Ectodermal cell (in vitro differentiated cells): Measurements from ENCODE around the gene SLIT1.

ENCODE experiments used
- H3K27ac ChIP-seq: 2 replicates; pipeline ENCODE4 v1.7.0; 2013; ENCODE audit warnings: mild to moderate bottlenecking, low read depth, low read length; ENCODE audit not compliant: insufficient read depth, poor library complexity, severe bottlenecking
- H3K27me3 ChIP-seq: 2 replicates; pipeline ENCODE4 v1.7.0; 2013; ENCODE audit warnings: mild to moderate bottlenecking, low read length; ENCODE audit not compliant: insufficient read depth, control insufficient read depth, poor library complexity, severe bottlenecking
- H3K36me3 ChIP-seq: one replicate; pipeline ENCODE4 v1.7.0; 2013; ENCODE audit warnings: low read length; ENCODE audit not compliant: control insufficient read depth, insufficient read depth
- H3K4me1 ChIP-seq: one replicate; pipeline ENCODE4 v1.7.0; 2013; ENCODE audit warnings: low read length; ENCODE audit not compliant: control insufficient read depth, insufficient read depth
- H3K4me3 ChIP-seq: 2 replicates; pipeline ENCODE4 v1.7.0; 2013; ENCODE audit warnings: low read depth, low read length, control low read depth; ENCODE audit not compliant: insufficient read depth
- H3K9me3 ChIP-seq: 2 replicates; pipeline ENCODE4 v1.7.0; 2013; ENCODE audit warnings: mild to moderate bottlenecking, low read length, moderate library complexity; ENCODE audit not compliant: control insufficient read depth
- WGBS, 2 experiments: methylation state at CpG; one replicate each; pipeline ENCODE4 v1.1.7; 2013; ENCODE audit warnings: missing lambda C conversion rate in 2 of 2; 5-methylcytosine and 5-hydroxymethylcytosine counted together

Gene SLIT1

DNA sequence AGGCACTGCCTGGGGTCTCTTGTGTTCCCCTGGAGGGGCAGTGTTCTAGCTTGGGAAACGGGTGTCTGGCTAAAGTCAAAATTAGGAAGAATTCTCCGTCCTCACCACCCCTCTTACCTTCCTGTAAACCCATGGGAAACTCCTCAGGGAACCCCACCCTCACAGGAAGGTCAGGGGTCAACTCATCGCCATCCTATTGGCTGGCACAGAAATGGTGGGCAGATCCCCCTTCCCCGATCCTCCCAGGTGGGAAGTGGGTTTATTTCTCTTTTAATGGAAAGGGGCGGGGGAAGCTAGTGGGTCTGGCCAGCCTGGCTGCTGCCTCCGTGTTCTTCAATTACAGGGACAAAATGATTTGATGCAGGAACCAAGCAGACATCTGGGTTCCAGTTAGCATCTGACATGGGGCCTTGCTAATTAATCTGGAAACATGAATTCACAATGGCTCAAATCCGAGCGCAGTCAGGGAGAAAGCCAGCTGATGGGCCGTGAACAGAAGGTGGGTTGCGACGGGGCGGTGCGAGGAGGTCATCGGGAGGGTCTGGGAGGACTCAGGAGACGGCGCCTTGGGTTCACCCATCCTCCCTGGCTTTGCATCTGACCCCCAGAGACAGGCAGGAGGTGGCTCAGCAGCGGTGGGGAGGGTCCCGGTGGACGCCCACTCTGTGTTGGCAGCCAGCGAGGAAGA is 66.6 kb downstream of the SLIT1 start:
- H3K9me3 ChIP-seq = no peaks in the 10 kb centered on the region
- no peaks in the 10 kb centered on the region for H3K27me3 ChIP-seq
- no peak overlapping the region for H3K27ac ChIP-seq
- no peak overlapping the region for H3K4me3 ChIP-seq
- no peaks in the 10 kb centered on the region for H3K4me1 ChIP-seq
- no peaks in the 10 kb centered on the region for H3K36me3 ChIP-seq
- WGBS, 2 experiments = 88 to 92% methylated on average over 20 of the region's 20 CpGs

GRCh38 chr10:97117372-97117771 is 68.4 kb downstream of the SLIT1 start:
- no peaks in the 10 kb centered on the region for H3K4me1 ChIP-seq
- no peaks in the 10 kb centered on the region for H3K36me3 ChIP-seq
- no peak overlapping the region for H3K27ac ChIP-seq
- H3K27me3 ChIP-seq = no peaks in the 10 kb centered on the region
- WGBS, 2 experiments = 41 to 65% methylated on average over 2 to 3 of the region's 3 CpGs
- no peak overlapping the region for H3K4me3 ChIP-seq
- no peaks in the 10 kb centered on the region for H3K9me3 ChIP-seq

DNA sequence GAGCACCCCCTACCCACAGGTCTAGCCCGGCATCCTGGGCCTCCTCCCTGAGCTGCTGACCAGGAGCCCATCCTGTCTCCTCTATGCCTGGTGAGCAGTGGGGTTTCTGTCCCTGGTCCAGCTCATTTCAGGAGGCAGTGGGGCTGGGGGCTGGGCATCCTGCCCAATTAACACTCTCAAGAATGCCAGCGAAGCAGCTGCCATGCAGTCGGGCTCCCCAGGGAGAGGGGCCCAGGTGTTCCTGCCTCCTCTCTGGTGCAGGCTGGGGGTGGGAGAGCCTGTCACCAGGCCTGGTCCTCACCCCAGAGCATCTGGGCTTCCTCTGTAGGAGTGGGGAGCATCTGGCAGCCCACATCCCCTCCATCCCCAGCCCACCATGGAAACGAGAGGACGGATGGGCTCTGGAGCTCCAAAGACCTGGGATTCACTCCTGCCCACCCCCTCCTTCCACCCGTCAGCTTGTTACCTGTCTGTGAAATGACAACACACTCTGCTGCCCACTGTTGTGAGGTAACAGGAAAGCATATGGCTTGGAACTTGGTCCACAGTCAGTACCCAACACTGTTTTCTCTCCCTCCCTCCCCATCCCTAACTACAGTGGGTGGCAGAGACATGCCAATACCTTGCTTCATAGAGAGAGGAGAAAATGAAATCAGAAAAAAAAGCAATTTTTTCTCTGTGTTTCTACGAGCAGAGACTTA is 69.1 kb downstream of the SLIT1 start:
- Histone ChIP-seq H3K4me3 (no peak overlapping the region), H3K27ac (no peak overlapping the region), H3K9me3 (no peaks in the 10 kb centered on the region), H3K4me1 (no peaks in the 10 kb centered on the region), H3K36me3 (no peaks in the 10 kb centered on the region), H3K27me3 (no peaks in the 10 kb centered on the region)
- 90 to 91% methylated on average over 7 of the region's 7 CpGs for WGBS, 2 experiments

DNA sequence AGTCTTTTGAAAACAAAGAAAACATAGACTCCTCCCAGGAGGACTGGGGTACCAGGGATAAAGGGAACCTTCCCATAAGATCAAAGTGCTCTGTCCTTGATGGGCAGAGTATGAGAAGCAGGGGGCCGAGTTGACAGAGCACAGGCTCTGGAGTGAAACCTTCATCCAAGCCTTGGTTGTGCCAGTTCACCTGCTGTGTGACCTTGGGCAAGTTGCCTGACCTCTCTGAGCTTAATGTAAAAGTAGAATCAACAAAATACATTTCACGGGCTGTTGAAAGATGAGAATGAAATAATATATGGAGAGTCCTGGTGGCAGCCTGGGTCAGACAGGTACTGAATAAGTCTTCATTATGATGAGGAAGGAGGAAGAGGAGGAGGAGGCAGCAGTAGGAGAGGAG is 69.9 kb downstream of the SLIT1 start:
- Histone ChIP-seq H3K4me1 (no peaks in the 10 kb centered on the region), H3K27ac (no peak overlapping the region), H3K36me3 (no peaks in the 10 kb centered on the region), H3K4me3 (no peak overlapping the region), H3K9me3 (no peaks in the 10 kb centered on the region), H3K27me3 (no peaks in the 10 kb centered on the region)
- WGBS, 2 experiments = 85 to 87% methylated on average over 2 of the region's 2 CpGs

- Histone ChIP-seq H3K4me1 (peaks cover 7% of the 10 kb centered on the region), H3K27me3 (no peaks in the 10 kb centered on the region), H3K36me3 (no peaks in the 10 kb centered on the region), H3K9me3 (no peaks in the 10 kb centered on the region), H3K27ac (no peak overlapping the region), H3K4me3 (no peak overlapping the region)
- 84% methylated on average over 11 of the region's 11 CpGs for WGBS, 2 experiments
Measured at GRCh38 chr10:97111615-97112014, 74.1 kb downstream of the SLIT1 start.

DNA sequence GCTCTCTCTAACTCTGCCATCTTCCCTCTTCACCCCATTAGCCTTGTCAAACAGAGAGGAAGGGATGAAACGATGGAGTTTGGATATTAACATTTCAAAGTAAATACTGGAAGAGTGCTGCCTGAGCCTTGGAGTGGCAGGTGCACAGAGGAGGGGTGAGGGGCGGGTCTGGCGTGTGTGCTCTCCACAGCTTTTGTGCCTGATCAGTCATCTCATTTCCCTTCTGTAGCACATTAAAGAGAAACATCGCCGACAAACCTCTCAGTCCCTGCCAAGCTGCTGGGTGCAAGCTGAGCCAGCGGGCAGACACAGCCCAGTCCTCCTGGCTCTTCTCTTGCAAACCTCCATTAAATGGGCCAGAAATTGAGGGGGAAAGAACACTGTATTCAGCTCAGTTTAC is 76.2 kb downstream of the SLIT1 start:
- Histone ChIP-seq H3K36me3 (no peaks in the 10 kb centered on the region), H3K27me3 (no peaks in the 10 kb centered on the region), H3K4me1 (peaks cover 7% of the 10 kb centered on the region), H3K4me3 (no peak overlapping the region), H3K27ac (no peak overlapping the region), H3K9me3 (no peaks in the 10 kb centered on the region)
- WGBS, 2 experiments = 47 to 53% methylated on average over 6 of the region's 6 CpGs

DNA sequence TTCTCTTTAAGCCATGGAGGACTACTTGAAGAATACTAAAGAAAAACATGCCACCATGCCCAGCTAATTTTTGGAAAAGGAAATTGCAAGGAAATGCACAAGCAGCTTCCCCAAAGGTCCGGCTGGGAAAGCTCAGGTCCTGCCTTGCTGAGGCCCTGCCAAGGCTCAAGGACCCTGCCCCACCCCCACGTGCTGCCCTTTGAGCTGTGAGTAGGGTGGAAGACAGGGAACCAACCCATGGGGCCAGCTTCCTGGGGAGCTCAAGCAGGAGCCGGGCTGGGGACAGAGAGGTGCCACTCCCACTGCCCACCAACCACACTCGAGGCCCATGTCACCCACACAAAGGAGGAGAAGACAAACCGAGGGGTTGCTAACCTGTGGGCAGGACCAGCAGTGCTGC is 78.2 kb downstream of the SLIT1 start:
- H3K4me3 ChIP-seq = no peak overlapping the region
- no peaks in the 10 kb centered on the region for H3K9me3 ChIP-seq
- 82 to 90% methylated on average over 5 of the region's 5 CpGs for WGBS, 2 experiments
- H3K27me3 ChIP-seq = no peaks in the 10 kb centered on the region
- H3K4me1 ChIP-seq = peaks cover 18% of the 10 kb centered on the region
- H3K36me3 ChIP-seq = no peaks in the 10 kb centered on the region
- no peak overlapping the region for H3K27ac ChIP-seq

DNA sequence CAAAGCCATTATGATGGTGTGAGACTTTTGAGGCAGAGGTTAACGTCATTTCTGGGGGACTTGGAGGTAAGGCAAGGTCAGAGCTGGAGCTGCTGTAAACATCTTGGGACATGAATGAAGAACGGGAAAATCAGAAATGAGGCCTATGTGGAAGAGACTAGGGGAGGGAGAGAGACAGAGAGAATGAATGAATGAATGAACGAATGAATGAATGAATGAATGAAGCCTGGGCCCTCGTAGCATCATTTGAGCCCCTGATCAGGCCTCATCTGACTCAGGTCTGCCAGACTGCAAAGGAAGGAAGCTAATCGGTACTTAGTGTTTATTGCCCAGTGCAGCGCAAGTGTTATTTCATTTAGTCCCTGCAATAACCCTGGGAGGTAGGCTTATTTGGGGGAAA is 79.6 kb downstream of the SLIT1 start:
- H3K9me3 ChIP-seq = no peaks in the 10 kb centered on the region
- no peaks in the 10 kb centered on the region for H3K27me3 ChIP-seq
- peaks cover 20% of the 10 kb centered on the region for H3K4me1 ChIP-seq
- no peak overlapping the region for H3K4me3 ChIP-seq
- no peaks in the 10 kb centered on the region for H3K36me3 ChIP-seq
- WGBS, 2 experiments = 83 to 85% methylated on average over 6 of the region's 6 CpGs
- no peak overlapping the region for H3K27ac ChIP-seq

- H3K9me3 ChIP-seq = no peaks in the 10 kb centered on the region
- no peak overlapping the region for H3K4me3 ChIP-seq
- peaks cover 26% of the 10 kb centered on the region for H3K4me1 ChIP-seq
- WGBS, 2 experiments = 94 to 96% methylated on average over 7 of the region's 7 CpGs
- H3K27me3 ChIP-seq = no peaks in the 10 kb centered on the region
- no peaks in the 10 kb centered on the region for H3K36me3 ChIP-seq
- no peak overlapping the region for H3K27ac ChIP-seq
Measured at GRCh38 chr10:97105303-97105702, 80.5 kb downstream of the SLIT1 start.

GRCh38 chr10:97103316-97104080 is 82.3 kb downstream of the SLIT1 start:
- Histone ChIP-seq H3K27me3 (no peaks in the 10 kb centered on the region), H3K9me3 (no peaks in the 10 kb centered on the region), H3K4me1 (peaks cover 19% of the 10 kb centered on the region), H3K4me3 (no peak overlapping the region), H3K36me3 (no peaks in the 10 kb centered on the region), H3K27ac (no peak overlapping the region)
- WGBS, 2 experiments = 76 to 80% methylated on average over 14 of the region's 14 CpGs
